HepG2 (cell line): ENCODE results near the gene LYPD4. TPM values are rescaled to one million over a fixed set of nuclear protein-coding genes. Genes with fewer than 3 reads are reported as not detected.

ENCODE experiments used
- ATAC-seq: fragments of 200-7000 bp; cut with Tn5 transposase; 3 replicates; pipeline ENCODE4 v1.9.1; 2020; ENCODE audit warnings: mild to moderate bottlenecking, moderate library complexity
- BruUV-seq: library from RNA; stranded (reverse); fragments of 400-500 nt; replicated peaks from 2 replicates; lab custom pipeline; 2021; lab: Mats Ljungman, UMichigan
- CTCF ChIA-PET: fragments of 300-600 bp; formaldehyde crosslinking; extraction: SDS; loops from one replicate; lab custom pipeline; 2021; ENCODE audit warnings: low total read pairs, inconsistent platforms, low intra/inter-chr PET ratio; lab: Yijun Ruan, JAX
- POLR2A ChIA-PET: fragments of 350-600 bp; sonication (Branson Sonifier 250); formaldehyde crosslinking; loops from one replicate; lab custom pipeline; 2020; ENCODE audit warnings: antibody characterized with exemption, inconsistent platforms; lab: Yijun Ruan, JAX
- DNase-seq: peaks from one replicate; pipeline ENCODE4 v3.0.0-alpha.2; 2015; ENCODE audit warnings: low spot score
- FAIRE-seq: peaks from 3 replicates; lab custom pipeline; 2011; peaks lifted over from hg19 to GRCh38; lab: Jason Lieb, UNC
- H2AFZ ChIP-seq: one replicate; pipeline ENCODE4 v1.6.1; 2011; ENCODE audit warnings: low read length, inconsistent platforms
- H3K27ac ChIP-seq: fragments of 300-600 bp; 3 replicates; pipeline ENCODE4 v1.8.0; 2011; ENCODE audit warnings: mixed run types, mild to moderate bottlenecking, mixed read lengths, low read length, inconsistent platforms; ENCODE audit not compliant: insufficient read depth; ENCODE audit errors: extremely low read length
- H3K27me3 ChIP-seq, 2 experiments: fragments of 200-600 bp in 1 of 2; 2 replicates in 1 of 2; 3 replicates in 1 of 2; pipeline versions ENCODE4 v1.6.0 to v1.8.0; 2011; ENCODE audit warnings: low read length in 2 of 2, mild to moderate bottlenecking in 2 of 2, moderate library complexity in 2 of 2, inconsistent platforms in 1 of 2; ENCODE audit not compliant: insufficient read depth in 2 of 2, control insufficient read depth in 1 of 2
- H3K36me3 ChIP-seq, 2 experiments: fragments of 200-600 bp in 1 of 2; replicated peaks in 1 of 2; 2 replicates in 1 of 2; 3 replicates in 1 of 2; pipeline versions ENCODE4 v1.5.1 to v1.8.0; 2011; ENCODE audit warnings: low read length in 2 of 2, inconsistent platforms in 1 of 2; ENCODE audit not compliant: insufficient read depth in 2 of 2, control insufficient read depth in 1 of 2
- H3K4me1 ChIP-seq: 2 replicates; pipeline ENCODE4 v1.5.1; 2012; ENCODE audit warnings: low read length, inconsistent platforms; ENCODE audit not compliant: insufficient read depth
- H3K4me2 ChIP-seq: 2 replicates; pipeline ENCODE4 v1.6.0; 2011; ENCODE audit warnings: low read depth, low read length, inconsistent platforms
- H3K4me3 ChIP-seq, 3 experiments: fragments of 200-600 bp in 1 of 3; sonication (generic), shearing (Covaris generic) in 1 of 3; replicated peaks in 1 of 3; 2 replicates each; pipeline ENCODE4 v1.5.1; 2011 to 2016; ENCODE audit warnings: low read length in 3 of 3, inconsistent platforms in 2 of 3, low read depth in 2 of 3, mild to moderate bottlenecking in 2 of 3, control low read depth in 1 of 3, mixed read lengths in 1 of 3; ENCODE audit not compliant: insufficient read depth in 1 of 3
- H3K79me2 ChIP-seq: one replicate; pipeline ENCODE4 v1.6.1; 2011; ENCODE audit warnings: low read length, inconsistent platforms; ENCODE audit not compliant: insufficient read depth
- H3K9ac ChIP-seq: 2 replicates; pipeline ENCODE4 v1.6.0; 2011; ENCODE audit warnings: mild to moderate bottlenecking, low read depth, low read length, inconsistent platforms; ENCODE audit not compliant: insufficient read depth
- H3K9me3 ChIP-seq: 2 replicates; pipeline ENCODE4 v1.5.1; 2012; ENCODE audit warnings: mild to moderate bottlenecking, low read length
- H4K20me1 ChIP-seq: 2 replicates; pipeline ENCODE4 v1.6.0; 2011; ENCODE audit warnings: inconsistent platforms, mild to moderate bottlenecking, low read length, moderate library complexity; ENCODE audit not compliant: insufficient read depth
- EP300 ChIP-seq, 3 experiments: sonication (generic) in 1 of 3; formaldehyde crosslinking in 1 of 3; IDR thresholded peaks; 2 replicates each; pipeline versions ENCODE4 v1.5.1 to v1.6.1; 2011 to 2020; ENCODE audit warnings: low read depth in 2 of 3, low read length in 2 of 3, borderline replicate concordance in 1 of 3, improper control_type of control experiment in 1 of 3, mild to moderate bottlenecking in 1 of 3, missing genetic modification reagents in 1 of 3, moderate library complexity in 1 of 3
- HIVEP1 ChIP-seq: sonication (generic); formaldehyde crosslinking; IDR thresholded peaks from 2 replicates; pipeline ENCODE4 v1.4.0; 2020; ENCODE audit warnings: mild to moderate bottlenecking, missing genetic modification reagents
- MYPOP ChIP-seq: sonication (generic); formaldehyde crosslinking; IDR thresholded peaks from 2 replicates; pipeline ENCODE4 v1.8.1; 2023; ENCODE audit warnings: mild to moderate bottlenecking, moderate library complexity, missing genetic modification reagents
- NBN ChIP-seq: fragments of 450-650 bp; conservative IDR thresholded peaks from 2 replicates; pipeline ENCODE4 v1.6.1; 2017
- NFIC ChIP-seq: IDR thresholded peaks from 2 replicates; pipeline ENCODE4 v1.6.1; 2012; ENCODE audit warnings: mild to moderate bottlenecking, low read length, inconsistent platforms
- SKI ChIP-seq: fragments of 450-650 bp; IDR thresholded peaks from one replicate; pipeline ENCODE4 v1.6.1; 2018; ENCODE audit warnings: mild to moderate bottlenecking; ENCODE audit not compliant: partially characterized antibody
- U2AF1 ChIP-seq: fragments of 200-400 bp; formaldehyde crosslinking; optimal IDR thresholded peaks from 2 replicates; pipeline ENCODE3; 2017; ENCODE audit warnings: mild to moderate bottlenecking, low read depth, low read length
- ZNF407 ChIP-seq: sonication (generic); formaldehyde crosslinking; IDR thresholded peaks from one replicate; pipeline ENCODE4 v1.5.1; 2020; ENCODE audit warnings: mild to moderate bottlenecking, missing genetic modification reagents; ENCODE audit errors: not compliant biosample characterization
- ZNF670 ChIP-seq: sonication (generic); formaldehyde crosslinking; IDR thresholded peaks from 2 replicates; pipeline ENCODE4 v1.8.0; 2022; ENCODE audit warnings: mild to moderate bottlenecking, missing genetic modification reagents, borderline replicate concordance
- ZNF780A ChIP-seq: sonication (generic); formaldehyde crosslinking; IDR thresholded peaks from 2 replicates; pipeline ENCODE4 v1.8.0; 2022; ENCODE audit warnings: mild to moderate bottlenecking, missing genetic modification reagents, moderate library complexity
- ZNF784 ChIP-seq: sonication (generic); formaldehyde crosslinking; IDR thresholded peaks from 2 replicates; pipeline ENCODE4 v1.5.1; 2020; ENCODE audit warnings: missing genetic modification reagents, mild to moderate bottlenecking, borderline replicate concordance
- ZNF883 ChIP-seq: sonication (generic); formaldehyde crosslinking; IDR thresholded peaks from 2 replicates; pipeline ENCODE4 v1.5.1; 2020; ENCODE audit warnings: mild to moderate bottlenecking, missing genetic modification reagents; ENCODE audit errors: not compliant biosample characterization
- WGBS: methylation state at CpG from one replicate; pipeline ENCODE4 v1.1.6; 2017; ENCODE audit warnings: low lambda C conversion rate; 5-methylcytosine and 5-hydroxymethylcytosine counted together
- in situ Hi-C: cut with HindIII; loops from 2 replicates; pipeline ENCODE4 v1.10.0; 2017; ENCODE audit warnings: low pct_unique_long_range_greater_than_20kb; ENCODE audit not compliant: extremely low pct_ligation_motif_present
- intact Hi-C: fragments of 100-400 bp; cut with micrococcal nuclease; formaldehyde crosslinking; loops from one replicate; pipeline ENCODE4 v1.10.0; 2022; ENCODE audit not compliant: unreplicated experiment
- polyA plus RNA-seq, 8 experiments: library from polyadenylated mRNA; depleted of rRNA in 3 of 8; stranded (reverse) in 7 of 8; unstranded in 1 of 8; fragments of >200 nt; fragmentation: Illumina TruSeq in 4 of 8; extraction: Trizol in 4 of 8; gene quantifications; 2 replicates each; pipeline versions ENCODE4 v1.2.1 to v1.2.3, GENCODE V29; 2011 to 2016; ENCODE audit warnings: low read depth in 4 of 8, missing spikeins in 1 of 8, mixed read lengths in 1 of 8; ENCODE audit not compliant: insufficient read depth in 1 of 8
- total RNA-seq, 5 experiments: library from RNA; depleted of rRNA; stranded (reverse); fragments of >200 nt; fragmentation: Illumina TruSeq; extraction: Trizol; gene quantifications; 2 replicates each; pipeline ENCODE4 v1.2.3, GENCODE V29; 2016; ENCODE audit warnings: low read depth in 1 of 5

Gene LYPD4
- total and polyA plus RNA-seq, 2 of the 13 experiments (the other 11 are each of a cell fraction or from before 2014, with no cell fraction given): not detected

- H4K20me1 ChIP-seq: peaks cover 47% of the 10 kb centered on the region
- no peaks in the 10 kb centered on the region for H3K9me3 ChIP-seq
- peak overlapping the region; percentile 84 for H3K27ac ChIP-seq
- intact Hi-C loops (no loop called here), in situ Hi-C loops (no loop called here)
- peaks cover 0 to 4% of the 10 kb centered on the region in 2 experiments; a peak in 1 of 5 replicates for H3K27me3 ChIP-seq
- H3K36me3 ChIP-seq: peaks cover 23 to 48% of the 10 kb centered on the region in 2 experiments
- ATAC-seq: no peak
- CTCF ChIA-PET: no interaction called here
- H3K4me3 ChIP-seq: peak overlapping the region; percentile 85 to 99 (median 95)
- peak overlapping the region; percentile 87 for H3K4me2 ChIP-seq
- H3K4me1 ChIP-seq: peaks cover 52% of the 10 kb centered on the region
- POLR2A ChIA-PET: interaction anchor here (0.7 to 3.6 kb wide), 13 partner anchors 10 to 668 kb away, joined by 3 to 72 read pairs (median 5); partner anchors contain the start of genes CEACAM1, DMAC2, HNRNPUL1 and RABAC1
- peak overlapping the region; percentile 99 for H3K9ac ChIP-seq
- WGBS: 1% methylated on average over 14 of the region's 45 CpGs
- FAIRE-seq: no peak
- H2AFZ ChIP-seq: no peak overlapping the region
- H3K79me2 ChIP-seq: peaks cover 54% of the 10 kb centered on the region
- BruUV-seq: no TSS peak
- DNase-seq: no peak
- no peak for TF ChIP-seq EP300 (IDR thresholded peaks at IDR 0.05; ENCODE audit: low read depth in 2 of 2, low read length in 2 of 2)
- 0 out of 2 replicates have a peak, but pooled peaks have one; percentile 16 for TF ChIP-seq EP300 (CRISPR knock-in tag; IDR thresholded peaks at IDR 0.05; ENCODE audit: borderline replicate concordance)
- TF ChIP-seq ZNF784 (CRISPR knock-in tag): 0 out of 2 replicates have a peak, but pooled peaks have one; percentile 6
- no peak for TF ChIP-seq NBN
- TF ChIP-seq ZNF407 (CRISPR knock-in tag): peak; percentile 49
- no peak for TF ChIP-seq MYPOP
- TF ChIP-seq ZNF883: peak; percentile 74
- no peak for TF ChIP-seq ZNF780A (CRISPR knock-in tag)
- no peak for TF ChIP-seq HIVEP1
- TF ChIP-seq SKI: no peak
- no peak for TF ChIP-seq NFIC
- TF ChIP-seq U2AF1: peak; percentile 58
- no peak; the same call in 1 of the 2 replicates for TF ChIP-seq ZNF670 (CRISPR knock-in tag)
Observed at GRCh38 chr19:41860419-41861115, 16.1 kb upstream of the LYPD4 start.
